ENCODE data around the gene BAD.
A peak's percentile ranks its signal among the peaks of the same experiment; 100 is the strongest.

BAD gene

GRCh38 chr11:64224151-64224890 lies 60.1 kb downstream of the BAD start:
- peak overlapping the region; percentile 98 for H3K27ac ChIP-seq
- DNase-seq (ENCODE audit: low spot score), result peak; percentile 71
- no peak for TF ChIP-seq CTCF (conservative IDR thresholded peaks at IDR 0.05; ENCODE audit: low read depth)
- CTCF ChIA-PET, result interaction anchor here (1.2 kb wide), 2 partner anchors 20 to 77 kb away, joined by 3 to 4 read pairs; no protein-coding TSS in a partner anchor
- POLR2A ChIA-PET (ENCODE audit: low non-redundant PET), result interaction anchor here (0.7 to 1.2 kb wide), 2 partner anchors 10 to 21 kb away, joined by 3 read pairs; no protein-coding TSS in a partner anchor

GRCh38 chr11:64223001-64223651 lies 61.3 kb downstream of the BAD start:
- POLR2A ChIA-PET (ENCODE audit: low non-redundant PET), result interaction anchor here (0.6 to 1.2 kb wide), 3 partner anchors 18 to 22 kb away, joined by 3 read pairs; no protein-coding TSS in a partner anchor
- DNase-seq (ENCODE audit: low spot score), result no peak
- no peak for TF ChIP-seq CTCF (conservative IDR thresholded peaks at IDR 0.05; ENCODE audit: low read depth)
- CTCF ChIA-PET, result interaction anchor here (0.6 to 0.7 kb wide), 2 partner anchors 112 to 221 kb away, joined by 3 to 5 read pairs; no protein-coding TSS in a partner anchor
- H3K27ac ChIP-seq, result peak overlapping the region; percentile 98

GRCh38 chr11:64222651-64223000 lies 61.8 kb downstream of the BAD start:
- no peak for TF ChIP-seq CTCF (conservative IDR thresholded peaks at IDR 0.05; ENCODE audit: low read depth)
- POLR2A ChIA-PET (ENCODE audit: low non-redundant PET), result no interaction called here
- H3K27ac ChIP-seq, result peak overlapping the region; percentile 98
- CTCF ChIA-PET, result no interaction called here
- DNase-seq (ENCODE audit: low spot score), result no peak

GRCh38 chr11:64220798-64221197 lies 63.7 kb downstream of the BAD start:
- ChIA-PET POLR2A (ENCODE audit: low non-redundant PET) (no interaction called here), CTCF (no interaction called here)
- peak overlapping the region; percentile 7 for H3K27ac ChIP-seq
- TF ChIP-seq CTCF (conservative IDR thresholded peaks at IDR 0.05; ENCODE audit: low read depth), result no peak
- no peak for DNase-seq (ENCODE audit: low spot score)

GRCh38 chr11:64220271-64220670 lies 64.2 kb downstream of the BAD start:
- CTCF ChIA-PET, result interaction anchor here (1.5 kb wide), 1 partner anchor 16 kb away, joined by 5 read pairs; no protein-coding TSS in a partner anchor
- DNase-seq (ENCODE audit: low spot score), result no peak
- POLR2A ChIA-PET (ENCODE audit: low non-redundant PET), result no interaction called here
- peak overlapping the region; percentile 7; the same call in 1 of the 2 replicates for H3K27ac ChIP-seq
- no peak for TF ChIP-seq CTCF (conservative IDR thresholded peaks at IDR 0.05; ENCODE audit: low read depth)

Data from RWPE1 (cell line).